ENCODE results near the gene MCC.

MCC gene

GRCh38 chr5:113026211-113026610 lies 462.0 kb downstream of the MCC start:
- no peak for TF ChIP-seq EGR1 (IDR thresholded peaks at IDR 0.05)
- TF ChIP-seq TEAD4 (IDR thresholded peaks at IDR 0.05), result no peak
- TF ChIP-seq NFIC (IDR thresholded peaks at IDR 0.05), result no peak
- TF ChIP-seq, protein P1, sequence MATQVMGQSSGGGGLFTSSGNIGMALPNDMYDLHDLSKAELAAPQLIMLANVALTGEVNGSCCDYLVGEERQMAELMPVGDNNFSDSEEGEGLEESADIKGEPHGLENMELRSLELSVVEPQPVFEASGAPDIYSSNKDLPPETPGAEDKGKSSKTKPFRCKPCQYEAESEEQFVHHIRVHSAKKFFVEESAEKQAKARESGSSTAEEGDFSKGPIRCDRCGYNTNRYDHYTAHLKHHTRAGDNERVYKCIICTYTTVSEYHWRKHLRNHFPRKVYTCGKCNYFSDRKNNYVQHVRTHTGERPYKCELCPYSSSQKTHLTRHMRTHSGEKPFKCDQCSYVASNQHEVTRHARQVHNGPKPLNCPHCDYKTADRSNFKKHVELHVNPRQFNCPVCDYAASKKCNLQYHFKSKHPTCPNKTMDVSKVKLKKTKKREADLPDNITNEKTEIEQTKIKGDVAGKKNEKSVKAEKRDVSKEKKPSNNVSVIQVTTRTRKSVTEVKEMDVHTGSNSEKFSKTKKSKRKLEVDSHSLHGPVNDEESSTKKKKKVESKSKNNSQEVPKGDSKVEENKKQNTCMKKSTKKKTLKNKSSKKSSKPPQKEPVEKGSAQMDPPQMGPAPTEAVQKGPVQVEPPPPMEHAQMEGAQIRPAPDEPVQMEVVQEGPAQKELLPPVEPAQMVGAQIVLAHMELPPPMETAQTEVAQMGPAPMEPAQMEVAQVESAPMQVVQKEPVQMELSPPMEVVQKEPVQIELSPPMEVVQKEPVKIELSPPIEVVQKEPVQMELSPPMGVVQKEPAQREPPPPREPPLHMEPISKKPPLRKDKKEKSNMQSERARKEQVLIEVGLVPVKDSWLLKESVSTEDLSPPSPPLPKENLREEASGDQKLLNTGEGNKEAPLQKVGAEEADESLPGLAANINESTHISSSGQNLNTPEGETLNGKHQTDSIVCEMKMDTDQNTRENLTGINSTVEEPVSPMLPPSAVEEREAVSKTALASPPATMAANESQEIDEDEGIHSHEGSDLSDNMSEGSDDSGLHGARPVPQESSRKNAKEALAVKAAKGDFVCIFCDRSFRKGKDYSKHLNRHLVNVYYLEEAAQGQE (IDR thresholded peaks at IDR 0.05; ENCODE audit: low read depth), result no peak
- TF ChIP-seq FOXM1 (IDR thresholded peaks at IDR 0.05; ENCODE audit: borderline replicate concordance, low read depth), result no peak
- no peak for TF ChIP-seq ZBTB7A (IDR thresholded peaks at IDR 0.05; ENCODE audit: low read depth)
- no peak for TF ChIP-seq YY1 (IDR thresholded peaks at IDR 0.05; ENCODE audit: low read depth)
- no peak for TF ChIP-seq CEBPB (IDR thresholded peaks at IDR 0.05)
- no peak for TF ChIP-seq CREB1 (IDR thresholded peaks at IDR 0.05; ENCODE audit: low read depth)
- no peak for TF ChIP-seq TCF12 (IDR thresholded peaks at IDR 0.05; ENCODE audit: low read depth)
- TF ChIP-seq RAD21 (IDR thresholded peaks at IDR 0.05; ENCODE audit: low read depth), result no peak
- no peak for TF ChIP-seq USF1 (IDR thresholded peaks at IDR 0.05)

DNA sequence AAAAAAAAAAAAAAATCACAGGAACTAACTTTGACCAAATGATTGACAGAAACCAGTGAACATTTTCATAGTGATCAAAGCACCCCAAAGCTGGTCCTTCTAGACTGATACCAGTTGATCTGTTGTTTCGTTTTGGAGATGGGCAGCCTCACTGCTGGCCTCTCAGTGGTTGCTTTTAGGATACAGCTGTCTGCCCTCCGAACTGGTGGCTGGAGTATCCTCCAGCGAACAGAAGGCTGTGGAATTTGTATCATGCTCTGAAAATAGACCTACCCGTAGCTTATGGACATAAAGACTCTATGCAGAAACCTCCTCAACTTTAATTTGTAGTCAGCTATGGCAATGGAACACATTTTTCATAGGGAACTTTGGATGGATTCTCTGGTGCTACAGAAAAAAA lies 462.7 kb downstream of the MCC start:
- TF ChIP-seq, protein P1 (IDR thresholded peaks at IDR 0.05; ENCODE audit: low read depth), result no peak

DNA sequence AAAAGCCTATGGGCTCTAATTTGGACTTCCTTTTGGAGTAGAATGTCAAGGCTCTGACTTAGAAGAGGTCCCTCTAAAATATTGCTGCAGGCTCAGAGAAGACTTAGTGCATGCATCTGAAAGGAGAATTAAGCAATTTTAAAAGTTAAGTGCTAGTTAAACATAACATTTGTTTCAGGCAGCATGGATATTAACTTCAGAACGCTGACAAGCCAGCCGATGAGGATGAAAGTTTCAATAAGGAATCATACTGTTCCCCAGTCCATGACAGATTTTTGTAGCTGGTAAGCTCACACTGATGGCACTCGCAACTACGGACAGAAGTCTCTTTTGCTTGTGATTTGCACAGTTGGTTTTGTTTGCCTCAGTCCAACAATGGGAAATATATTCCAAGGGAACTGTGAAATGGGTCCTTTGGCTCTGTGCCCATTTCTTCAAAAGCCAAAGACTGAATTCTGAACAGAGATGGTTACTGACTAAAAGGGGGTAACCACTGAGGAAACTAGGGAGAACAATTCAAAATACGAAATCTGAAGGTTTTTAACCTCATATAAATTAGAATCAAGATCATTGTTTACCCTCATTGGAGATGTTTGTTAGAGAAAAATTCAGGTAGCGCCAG lies 464.1 kb downstream of the MCC start:
- TF ChIP-seq NFIC (IDR thresholded peaks at IDR 0.05), result 0 out of 2 replicates have a peak, but pooled peaks have one; percentile 20
- no peak for TF ChIP-seq USF1 (IDR thresholded peaks at IDR 0.05)

- no peak for TF ChIP-seq NFIC (IDR thresholded peaks at IDR 0.05)
- no peak for TF ChIP-seq USF1 (IDR thresholded peaks at IDR 0.05)
- no peak for TF ChIP-seq EP300 (IDR thresholded peaks at IDR 0.05; ENCODE audit: borderline replicate concordance)
- no peak for TF ChIP-seq YY1 (IDR thresholded peaks at IDR 0.05; ENCODE audit: low read depth)
- TF ChIP-seq EGR1 (IDR thresholded peaks at IDR 0.05), result no peak
Observed at GRCh38 chr5:113022661-113023060, 465.6 kb downstream of the MCC start.

DNA sequence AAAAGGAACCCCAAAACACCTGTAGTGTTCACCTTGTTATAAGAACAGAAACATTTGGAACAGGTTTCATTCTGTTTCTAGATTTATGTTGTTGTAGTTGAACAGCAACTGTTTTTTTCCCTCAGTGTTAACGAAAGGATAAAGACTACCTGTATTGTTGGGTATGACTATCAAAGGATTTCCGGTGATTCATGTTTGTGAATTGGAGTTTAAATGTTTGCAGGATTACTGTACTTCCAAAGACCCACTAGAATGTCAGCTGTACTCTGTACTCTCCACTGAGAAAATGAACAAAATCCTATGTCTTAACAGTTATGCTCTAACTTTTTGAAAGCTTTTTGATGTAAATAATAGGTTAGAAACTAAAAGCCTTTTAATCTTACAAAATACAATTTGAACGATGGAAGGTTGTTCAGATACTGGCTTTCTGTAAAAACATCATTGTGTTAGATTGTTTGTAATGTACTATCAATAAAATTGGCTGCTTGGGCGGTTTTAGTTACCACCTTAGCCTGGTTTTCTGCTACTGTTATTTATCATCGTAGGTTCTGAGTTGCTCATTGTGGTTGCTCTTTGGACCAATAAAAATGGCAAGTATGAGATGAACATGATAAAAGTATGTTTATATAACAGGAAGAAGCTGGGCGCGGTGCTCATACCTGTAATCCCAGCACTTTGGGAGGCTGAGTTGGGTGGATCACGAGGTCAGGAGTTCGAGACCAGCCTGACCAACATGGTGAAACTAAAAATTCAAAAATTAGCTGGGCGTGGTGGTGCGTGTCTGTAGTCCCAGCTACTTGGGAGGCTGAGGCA lies 467.6 kb downstream of the MCC start:
- TF ChIP-seq CEBPB (IDR thresholded peaks at IDR 0.05) (no peak), TEAD4 (IDR thresholded peaks at IDR 0.05) (no peak), YY1 (IDR thresholded peaks at IDR 0.05; ENCODE audit: low read depth) (no peak), EP300 (IDR thresholded peaks at IDR 0.05; ENCODE audit: borderline replicate concordance) (no peak)
- TF ChIP-seq, protein P1 (IDR thresholded peaks at IDR 0.05; ENCODE audit: low read depth), result no peak

All from Ishikawa (cell line).